Calu3 (cell line): ENCODE data around the gene TNFAIP8L1. TPM values are rescaled to one million over a fixed set of nuclear protein-coding genes. Genes with fewer than 3 reads are reported as not detected.
A peak's percentile ranks its signal among the peaks of the same experiment; 100 is the strongest.

ENCODE experiments used
- BruUV-seq: library from RNA; stranded (reverse); fragments of 400-500 nt; replicated peaks from 2 replicates; lab custom pipeline; 2021; lab: Mats Ljungman, UMichigan
- CTCF ChIA-PET: fragments of 300-600 bp; sonication (Branson Sonifier 250); formaldehyde crosslinking; loops from one replicate; lab custom pipeline; 2022; ENCODE audit warnings: antibody characterized with exemption; lab: Charles Lee
- DNase-seq: peaks from one replicate; pipeline ENCODE4 v3.0.0; 2022
- H3K27ac Mint-ChIP-seq: one replicate; pipeline ENCODE4 v1.8.0; 2022; ENCODE audit warnings: mixed read lengths; ENCODE audit not compliant: unreplicated experiment
- H3K27me3 Mint-ChIP-seq: one replicate; pipeline ENCODE4 v1.8.0; 2022; ENCODE audit warnings: mixed read lengths; ENCODE audit not compliant: unreplicated experiment
- H3K36me3 Mint-ChIP-seq: one replicate; pipeline ENCODE4 v1.8.0; 2022; ENCODE audit warnings: mild to moderate bottlenecking, moderate library complexity, mixed read lengths; ENCODE audit not compliant: insufficient read depth, unreplicated experiment
- H3K4me1 Mint-ChIP-seq: one replicate; pipeline ENCODE4 v1.8.0; 2022; ENCODE audit warnings: mild to moderate bottlenecking, low read depth, mixed read lengths; ENCODE audit not compliant: unreplicated experiment
- H3K4me3 Mint-ChIP-seq: one replicate; pipeline ENCODE4 v1.8.0; 2022; ENCODE audit warnings: mild to moderate bottlenecking, low read depth, moderate library complexity, mixed read lengths; ENCODE audit not compliant: unreplicated experiment
- H3K9me3 Mint-ChIP-seq: one replicate; pipeline ENCODE4 v1.8.0; 2022; ENCODE audit warnings: low read depth, mixed read lengths; ENCODE audit not compliant: unreplicated experiment
- CTCF ChIP-seq: fragments of 200-600 bp; IDR thresholded peaks from one replicate; pipeline ENCODE4 v1.8.0; 2022; ENCODE audit warnings: antibody characterized with exemption; ENCODE audit not compliant: unreplicated experiment
- intact Hi-C: fragments of 100-400 bp; cut with micrococcal nuclease; formaldehyde crosslinking; loops from one replicate; pipeline ENCODE4 v1.10.0; 2022; ENCODE audit not compliant: unreplicated experiment
- total RNA-seq: library from RNA; stranded (reverse); gene quantifications from 2 replicates; pipeline ENCODE4 v1.2.3, GENCODE V29; 2022

Gene TNFAIP8L1
- total RNA-seq, 1 experiment from 2014 or later: 5.3 TPM

GRCh38 chr19:4639531-4640246 lies 373 bp downstream of the TNFAIP8L1 start:
- Mint-ChIP-seq H3K27ac (peak overlapping the region; percentile 28), H3K36me3 (peaks cover 19% of the 10 kb centered on the region), H3K9me3 (no peaks in the 10 kb centered on the region), H3K27me3 (no peaks in the 10 kb centered on the region), H3K4me1 (peaks cover 8% of the 10 kb centered on the region), H3K4me3 (peak overlapping the region; percentile 79)
- intact Hi-C loops: no loop called here
- TF ChIP-seq CTCF: no peak
- DNase-seq: no peak
- CTCF ChIA-PET: no interaction called here
- no TSS peak for BruUV-seq

- no peak for TF ChIP-seq CTCF
- no peaks in the 10 kb centered on the region for H3K9me3 Mint-ChIP-seq
- CTCF ChIA-PET: no interaction called here
Observed at GRCh38 chr19:4640247-4641000, 1.1 kb downstream of the TNFAIP8L1 start.

GRCh38 chr19:4641132-4641531 lies 1.8 kb downstream of the TNFAIP8L1 start:
- BruUV-seq: no TSS peak
- H3K9me3 Mint-ChIP-seq: no peaks in the 10 kb centered on the region
- peaks cover 8% of the 10 kb centered on the region for H3K4me1 Mint-ChIP-seq
- DNase-seq: no peak
- no peak overlapping the region for H3K27ac Mint-ChIP-seq
- no peak overlapping the region for H3K4me3 Mint-ChIP-seq
- TF ChIP-seq CTCF: no peak
- CTCF ChIA-PET: no interaction called here
- H3K36me3 Mint-ChIP-seq: peaks cover 19% of the 10 kb centered on the region
- intact Hi-C loops: no loop called here
- H3K27me3 Mint-ChIP-seq: no peaks in the 10 kb centered on the region

More at GRCh38 chr19:4640247-4641000, 1.1 kb downstream of the TNFAIP8L1 start:
- H3K4me1 Mint-ChIP-seq: peaks cover 8% of the 10 kb centered on the region
- H3K36me3 Mint-ChIP-seq: peaks cover 19% of the 10 kb centered on the region
- DNase-seq: no peak
- H3K4me3 Mint-ChIP-seq: peak overlapping the region; percentile 79
- intact Hi-C loops: no loop called here
- no TSS peak for BruUV-seq
- no peaks in the 10 kb centered on the region for H3K27me3 Mint-ChIP-seq
- no peak overlapping the region for H3K27ac Mint-ChIP-seq

GRCh38 chr19:4642625-4643024 lies 3.3 kb downstream of the TNFAIP8L1 start:
- DNase-seq: no peak
- no peak for TF ChIP-seq CTCF
- Mint-ChIP-seq H3K27ac (no peak overlapping the region), H3K9me3 (no peaks in the 10 kb centered on the region), H3K36me3 (peaks cover 19% of the 10 kb centered on the region), H3K27me3 (no peaks in the 10 kb centered on the region), H3K4me3 (no peak overlapping the region), H3K4me1 (peaks cover 8% of the 10 kb centered on the region)
- no TSS peak for BruUV-seq
- intact Hi-C loops: no loop called here
- CTCF ChIA-PET: no interaction called here
